GM08714 (cell line): ENCODE measurements around the gene CDH7.

ENCODE experiments used
- H3K4me3 ChIP-seq: fragments of 200-500 bp; sonication (Bioruptor generic); 2 replicates; pipeline ENCODE4 v1.5.1; 2014; ENCODE audit warnings: mild to moderate bottlenecking, low read length, inconsistent platforms
- ZNF274 ChIP-seq: IDR thresholded peaks from 2 replicates; pipeline ENCODE4 v1.6.1; 2012; ENCODE audit warnings: mild to moderate bottlenecking, low read depth, low read length

CDH7 gene

GRCh38 chr18:65792456-65793074 lies 41.8 kb downstream of the CDH7 start:
- H3K4me3 ChIP-seq, result no peak overlapping the region
- TF ChIP-seq ZNF274, result no peak

- no peak overlapping the region for H3K4me3 ChIP-seq
- TF ChIP-seq ZNF274, result no peak
Measured at GRCh38 chr18:65808759-65809158, 57.9 kb downstream of the CDH7 start.

GRCh38 chr18:65811307-65811706 lies 60.5 kb downstream of the CDH7 start:
- no peak overlapping the region for H3K4me3 ChIP-seq
- no peak for TF ChIP-seq ZNF274

- no peak for TF ChIP-seq ZNF274
- H3K4me3 ChIP-seq, result no peak overlapping the region
Measured at GRCh38 chr18:65815506-65815905, 64.7 kb downstream of the CDH7 start.

GRCh38 chr18:65817178-65817577 lies 66.4 kb downstream of the CDH7 start:
- no peak overlapping the region for H3K4me3 ChIP-seq
- no peak for TF ChIP-seq ZNF274

GRCh38 chr18:65821911-65822310 lies 71.1 kb downstream of the CDH7 start:
- no peak for TF ChIP-seq ZNF274
- no peak overlapping the region for H3K4me3 ChIP-seq

- no peak for TF ChIP-seq ZNF274
- no peak overlapping the region for H3K4me3 ChIP-seq
Measured at GRCh38 chr18:65822826-65823225, 72.0 kb downstream of the CDH7 start.

- TF ChIP-seq ZNF274, result no peak
Measured at GRCh38 chr18:65827444-65827843, 76.6 kb downstream of the CDH7 start.

GRCh38 chr18:65835881-65836280 lies 85.1 kb downstream of the CDH7 start:
- H3K4me3 ChIP-seq, result no peak overlapping the region
- TF ChIP-seq ZNF274, result no peak

More at GRCh38 chr18:65827444-65827843, 76.6 kb downstream of the CDH7 start:
- H3K4me3 ChIP-seq, result no peak overlapping the region

GRCh38 chr18:65846107-65846506 lies 95.3 kb downstream of the CDH7 start:
- TF ChIP-seq ZNF274, result no peak

GRCh38 chr18:65852273-65852672 lies 101.5 kb downstream of the CDH7 start:
- H3K4me3 ChIP-seq, result no peak overlapping the region
- no peak for TF ChIP-seq ZNF274

More at GRCh38 chr18:65846107-65846506, 95.3 kb downstream of the CDH7 start:
- no peak overlapping the region for H3K4me3 ChIP-seq

- H3K4me3 ChIP-seq, result no peak overlapping the region
- TF ChIP-seq ZNF274, result no peak
Measured at GRCh38 chr18:65859075-65859474, 108.3 kb downstream of the CDH7 start.

GRCh38 chr18:65869527-65869926 lies 118.7 kb downstream of the CDH7 start:
- no peak overlapping the region for H3K4me3 ChIP-seq
- TF ChIP-seq ZNF274, result no peak

- H3K4me3 ChIP-seq, result no peak overlapping the region
- TF ChIP-seq ZNF274, result no peak
Measured at GRCh38 chr18:65876310-65876709, 125.5 kb downstream of the CDH7 start.

GRCh38 chr18:65897292-65897691 lies 146.5 kb downstream of the CDH7 start:
- TF ChIP-seq ZNF274, result no peak
- no peak overlapping the region for H3K4me3 ChIP-seq

- no peak overlapping the region for H3K4me3 ChIP-seq
- TF ChIP-seq ZNF274, result no peak
Measured at GRCh38 chr18:65901522-65901921, 150.7 kb downstream of the CDH7 start.
